Measurements from ENCODE around the gene SGCG. TPM values are rescaled to one million over a fixed set of nuclear protein-coding genes. Genes with fewer than 3 reads are reported as not detected.

The SGCG gene
- total RNA-seq, 3 donors from 2014 or later, result 0.29 to 18.1 TPM; not detected in 1

- no peaks in the 10 kb centered on the region for H3K36me3 ChIP-seq
- no peaks in the 10 kb centered on the region for H3K9me3 ChIP-seq
- no peaks in the 10 kb centered on the region for H3K27me3 ChIP-seq
- TF ChIP-seq POLR2AphosphoS5 (IDR thresholded peaks at IDR 0.05) (no peak), CTCF (IDR thresholded peaks at IDR 0.05) (no peak), POLR2A (IDR thresholded peaks at IDR 0.05) (no peak)
- no peak overlapping the region for H3K4me3 ChIP-seq
- H3K4me1 ChIP-seq, result no peaks in the 10 kb centered on the region
- no peak for DNase-seq (ENCODE audit: low spot score in 2 of 2)
- no peak overlapping the region for H3K27ac ChIP-seq
- intact Hi-C loops (cut with DNase I; ENCODE audit: low total_unique reads), result no loop called here
Observed at GRCh38 chr13:23325191-23325590, 144.4 kb downstream of the SGCG start.

- H3K4me1 ChIP-seq, result no peaks in the 10 kb centered on the region
- intact Hi-C loops (cut with DNase I; ENCODE audit: low total_unique reads), result no loop called here
- H3K9me3 ChIP-seq, result peaks cover 0 to 47% of the 10 kb centered on the region in 2 donors
- DNase-seq (ENCODE audit: low spot score in 2 of 2), result peak in 1 of 2 donors; percentile 23
- no peaks in the 10 kb centered on the region for H3K27me3 ChIP-seq
- no peak for TF ChIP-seq POLR2AphosphoS5 (IDR thresholded peaks at IDR 0.05)
- TF ChIP-seq POLR2A (IDR thresholded peaks at IDR 0.05), result no peak
- no peak overlapping the region for H3K4me3 ChIP-seq
- H3K36me3 ChIP-seq, result no peaks in the 10 kb centered on the region
- peak overlapping the region in 1 of 2 donors; percentile 15 for H3K27ac ChIP-seq
Observed at GRCh38 chr13:23330356-23330755, 149.6 kb downstream of the SGCG start.

- no peak for DNase-seq (ENCODE audit: low spot score in 2 of 2)
- Histone ChIP-seq H3K4me3 (no peak overlapping the region), H3K27ac (no peak overlapping the region), H3K4me1 (no peaks in the 10 kb centered on the region), H3K9me3 (peaks cover 0 to 17% of the 10 kb centered on the region in 2 donors), H3K27me3 (no peaks in the 10 kb centered on the region), H3K36me3 (no peaks in the 10 kb centered on the region)
- intact Hi-C loops (cut with DNase I; ENCODE audit: low total_unique reads), result no loop called here
- no peak for TF ChIP-seq POLR2A (IDR thresholded peaks at IDR 0.05)
- TF ChIP-seq POLR2AphosphoS5 (IDR thresholded peaks at IDR 0.05), result no peak
- no peak for TF ChIP-seq CTCF (IDR thresholded peaks at IDR 0.05)
Observed at GRCh38 chr13:23339225-23339624, 158.4 kb downstream of the SGCG start.

- Histone ChIP-seq H3K27me3 (no peaks in the 10 kb centered on the region), H3K36me3 (no peaks in the 10 kb centered on the region), H3K4me3 (no peak overlapping the region), H3K27ac (no peak overlapping the region), H3K4me1 (no peaks in the 10 kb centered on the region), H3K9me3 (no peaks in the 10 kb centered on the region)
- no peak for TF ChIP-seq POLR2AphosphoS5 (IDR thresholded peaks at IDR 0.05)
- no peak for TF ChIP-seq CTCF (IDR thresholded peaks at IDR 0.05)
- no peak for TF ChIP-seq POLR2A (IDR thresholded peaks at IDR 0.05)
- intact Hi-C loops (cut with DNase I; ENCODE audit: low total_unique reads), result no loop called here
- DNase-seq (ENCODE audit: low spot score in 2 of 2), result no peak
Observed at GRCh38 chr13:23344931-23345595, 164.3 kb downstream of the SGCG start.

- no peak for TF ChIP-seq CTCF (IDR thresholded peaks at IDR 0.05)
- Histone ChIP-seq H3K27me3 (no peaks in the 10 kb centered on the region), H3K4me3 (no peak overlapping the region), H3K27ac (no peak overlapping the region), H3K36me3 (no peaks in the 10 kb centered on the region), H3K9me3 (no peaks in the 10 kb centered on the region), H3K4me1 (no peaks in the 10 kb centered on the region)
- intact Hi-C loops (cut with DNase I; ENCODE audit: low total_unique reads), result no loop called here
- DNase-seq (ENCODE audit: low spot score in 2 of 2), result no peak
Observed at GRCh38 chr13:23347601-23348000, 166.8 kb downstream of the SGCG start.

Data from breast epithelium (tissue), 4 donors.